Stimulated activated naive CD4-positive, alpha-beta T cell (primary cell): ENCODE results near the gene COMMD1.
A peak's percentile ranks its signal among the peaks of the same experiment; 100 is the strongest.
"Not testable (repeated sequence)": the region's sequence is repeated elsewhere in the genome, so short reads cannot be mapped to it uniquely, and the experiment has no call there.

Experiments used
- DNase-seq, 6 experiments: peaks; one replicate each; lab custom pipeline; 2025; lab: John Stamatoyannopoulos, UW

Gene COMMD1

GRCh38 chr2:61905372-61906185, at the start of gene COMMD1:
Gene COMMD1 (plus strand): TSS chr2:61905674. CDS start chr2:61905679, 5 bp downstream.
- DNase-seq: peak; percentile 64 to 75 (median 73)

DNA sequence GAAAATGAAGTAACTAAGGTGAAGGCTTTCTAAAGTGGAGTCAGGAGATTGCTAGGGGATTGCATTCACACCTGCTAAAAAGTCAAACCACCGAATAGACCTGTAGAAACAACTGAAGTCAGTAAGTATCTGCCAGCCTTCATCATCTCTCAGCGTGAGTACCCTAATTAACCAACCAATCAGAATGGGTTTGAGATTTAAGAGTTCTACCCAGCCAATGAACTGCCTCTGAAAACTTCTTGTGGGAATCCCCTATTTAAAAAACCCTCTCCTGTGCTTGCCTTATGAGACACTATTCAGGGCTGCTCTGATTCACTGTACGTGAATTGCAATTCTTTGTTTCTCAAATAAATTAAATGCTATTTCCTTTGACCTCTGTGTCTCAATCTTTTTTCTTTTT, 48.2 kb upstream of the COMMD1 start:
- DNase-seq: no peak

- DNase-seq: no peak
Observed at GRCh38 chr2:61862085-61862484, 43.4 kb upstream of the COMMD1 start.

GRCh38 chr2:61866482-61867089, 38.9 kb upstream of the COMMD1 start:
- DNase-seq: not testable (repeated sequence)

GRCh38 chr2:61876400-61876799, 29.1 kb upstream of the COMMD1 start:
- no peak for DNase-seq

DNA sequence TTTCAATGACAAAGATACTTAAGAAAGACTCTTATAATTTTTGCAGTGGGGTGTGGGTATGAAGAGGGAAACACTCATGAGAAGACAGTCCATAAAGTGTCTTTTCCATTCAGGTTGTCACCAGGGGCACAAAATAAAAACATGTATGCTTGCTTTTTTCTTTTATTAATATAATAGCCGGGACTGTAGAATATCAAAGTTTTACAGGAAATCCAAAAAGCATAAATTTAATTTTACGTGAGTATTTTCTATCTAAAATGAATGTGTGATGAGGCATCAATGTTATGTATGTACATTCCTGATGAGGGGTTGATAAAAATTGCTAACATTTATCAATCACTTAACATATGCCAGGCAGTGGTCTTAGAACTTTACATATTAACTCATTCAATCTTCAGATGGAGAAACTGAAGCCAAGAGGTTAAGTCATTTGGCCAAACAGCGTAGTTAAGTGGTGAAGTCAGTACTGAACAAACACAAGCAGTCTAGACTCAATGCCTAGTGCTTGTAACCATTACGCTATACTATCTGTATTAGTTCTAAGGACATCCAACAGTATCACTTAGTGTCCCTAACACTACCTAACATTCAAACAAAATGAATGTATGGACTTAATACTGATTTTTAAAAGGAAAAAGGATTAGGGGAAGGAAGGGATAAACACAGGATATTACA, 27.8 kb upstream of the COMMD1 start:
- DNase-seq: no peak

GRCh38 chr2:61878761-61879160, 26.7 kb upstream of the COMMD1 start:
- DNase-seq: no peak

DNA sequence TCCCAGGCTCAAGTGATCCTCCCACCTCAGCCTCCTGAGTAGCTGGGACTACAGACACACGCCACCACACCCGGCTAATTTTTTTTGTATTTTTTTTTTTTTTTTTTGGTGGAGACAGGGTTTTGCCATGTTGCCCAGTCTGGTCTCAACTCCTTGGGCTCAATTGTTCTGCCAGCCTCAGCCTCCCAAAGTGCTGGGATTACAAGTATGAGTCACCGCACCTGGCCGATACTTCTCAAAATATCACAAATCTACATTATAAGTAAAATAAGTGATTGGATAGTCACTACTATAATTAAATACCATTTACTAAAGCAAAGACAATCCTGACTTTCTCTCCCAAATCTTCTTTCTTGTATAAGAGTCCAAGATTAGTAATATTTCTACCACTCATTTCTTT, 26.1 kb upstream of the COMMD1 start:
- DNase-seq: not testable (repeated sequence)

DNA sequence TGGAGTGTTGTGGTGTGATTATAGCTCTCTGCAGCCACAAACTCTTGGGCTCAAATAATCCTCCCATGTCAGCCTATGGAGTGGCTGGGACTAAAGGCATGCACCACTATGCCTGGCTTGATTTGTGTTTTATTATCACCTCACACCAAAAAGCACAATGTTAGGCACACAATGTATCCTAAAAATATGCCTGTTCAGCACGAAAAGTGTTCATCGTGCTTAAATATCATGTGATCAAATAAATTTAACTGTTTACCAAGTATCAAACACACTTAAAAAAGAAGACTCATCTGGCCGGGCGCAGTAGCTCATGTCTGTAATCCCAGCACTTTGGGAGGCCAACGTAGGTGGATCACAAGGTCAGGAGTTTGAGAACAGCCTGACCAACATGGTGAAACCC, 22.6 kb upstream of the COMMD1 start:
- DNase-seq: no peak

GRCh38 chr2:61885896-61886603, 19.4 kb upstream of the COMMD1 start:
- no peak for DNase-seq

DNA sequence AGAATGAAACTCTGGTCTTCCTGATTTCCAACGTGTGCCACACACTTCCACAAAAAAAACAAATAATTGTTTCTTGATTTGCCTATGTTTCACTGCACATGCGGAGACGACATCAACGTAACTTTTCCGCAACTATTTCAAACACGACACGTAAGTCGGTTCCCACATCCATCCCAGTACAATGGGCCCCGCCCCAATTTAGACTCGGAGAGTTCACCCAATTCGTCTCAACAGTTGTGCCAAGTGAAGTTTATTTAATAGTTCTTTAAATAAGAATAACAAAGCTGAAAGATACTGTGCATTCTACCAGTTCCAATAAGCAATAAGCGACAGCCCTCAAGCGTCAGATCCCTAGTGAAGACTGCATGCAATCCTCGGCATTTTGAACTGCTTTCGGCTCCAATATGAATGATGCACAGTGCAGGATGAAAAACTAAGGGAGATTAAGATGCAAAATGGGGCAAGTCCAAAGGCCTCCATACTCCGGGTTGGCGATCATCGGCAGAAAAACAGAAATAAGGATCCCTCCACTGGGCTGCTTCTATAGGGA, 17.7 kb upstream of the COMMD1 start:
- peak in 2 of 6 experiments; percentile 23 to 28 for DNase-seq

- DNase-seq: peak; percentile 83 to 98 (median 92)
Observed at GRCh38 chr2:61888267-61889055, 17.0 kb upstream of the COMMD1 start, which contains the start of gene CCT4. Gene CCT4 (minus strand): TSS chr2:61888656. CDS start chr2:61888507, 149 bp downstream.

GRCh38 chr2:61898810-61899209, 6.7 kb upstream of the COMMD1 start:
- no peak for DNase-seq

DNA sequence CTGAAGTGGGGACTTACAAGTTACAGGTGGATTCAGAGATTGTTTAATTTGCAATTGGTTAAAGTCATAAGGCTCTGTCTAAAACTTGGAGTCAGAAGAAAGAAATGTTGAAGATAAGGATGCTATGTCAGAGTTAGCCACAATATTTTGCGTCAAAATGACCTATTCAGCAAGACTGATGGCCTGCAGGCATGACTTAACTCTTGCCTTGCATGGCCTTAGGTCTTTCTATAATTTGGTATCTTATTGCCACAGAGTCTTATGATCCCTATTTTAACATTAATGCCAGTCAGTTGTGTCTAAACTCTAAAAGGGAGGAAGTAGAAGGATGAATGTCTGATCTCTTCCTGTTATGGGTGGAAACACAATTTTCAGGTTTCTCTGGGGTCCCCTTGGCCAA, 5.2 kb upstream of the COMMD1 start:
- no peak for DNase-seq

DNA sequence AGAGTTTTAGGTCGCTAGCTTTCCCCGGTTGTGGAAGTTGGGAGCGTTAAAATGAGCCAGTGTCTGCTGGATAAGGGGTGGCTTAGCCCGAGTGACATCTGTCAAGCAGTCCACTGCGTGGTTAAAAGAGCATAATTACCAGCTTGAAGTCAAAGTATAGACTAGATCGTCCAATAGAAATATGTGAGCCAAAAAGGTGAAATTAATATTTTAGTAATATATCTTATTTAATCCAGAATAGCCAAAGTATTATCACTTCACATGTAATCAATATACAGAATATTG, 654 bp downstream of the COMMD1 start:
- DNase-seq: no peak

GRCh38 chr2:61909116-61909515, 3.6 kb downstream of the COMMD1 start:
- no peak for DNase-seq

DNA sequence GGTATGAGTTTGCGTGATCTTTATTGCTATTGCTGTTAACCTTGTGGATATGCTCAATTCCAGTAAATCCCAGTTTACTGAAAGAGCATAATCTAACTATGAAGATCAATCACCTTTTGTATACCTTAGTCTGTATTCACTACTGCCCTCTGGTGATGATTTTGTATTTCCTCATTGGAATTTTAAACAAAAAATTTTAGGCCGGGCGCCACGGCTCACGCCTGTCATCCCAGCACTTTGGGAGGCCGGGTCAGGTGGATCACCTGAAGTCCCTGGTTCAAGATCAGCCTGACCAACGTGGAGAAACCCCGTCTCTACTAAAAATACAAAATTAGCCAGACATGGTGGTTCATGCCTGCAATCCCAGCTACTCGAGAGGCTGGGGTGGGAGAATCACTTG, 5.1 kb downstream of the COMMD1 start:
- no peak for DNase-seq

- no peak for DNase-seq
Observed at GRCh38 chr2:61911510-61911909, 6.0 kb downstream of the COMMD1 start.

GRCh38 chr2:61914794-61915193, 9.3 kb downstream of the COMMD1 start:
- not testable (repeated sequence) for DNase-seq

DNA sequence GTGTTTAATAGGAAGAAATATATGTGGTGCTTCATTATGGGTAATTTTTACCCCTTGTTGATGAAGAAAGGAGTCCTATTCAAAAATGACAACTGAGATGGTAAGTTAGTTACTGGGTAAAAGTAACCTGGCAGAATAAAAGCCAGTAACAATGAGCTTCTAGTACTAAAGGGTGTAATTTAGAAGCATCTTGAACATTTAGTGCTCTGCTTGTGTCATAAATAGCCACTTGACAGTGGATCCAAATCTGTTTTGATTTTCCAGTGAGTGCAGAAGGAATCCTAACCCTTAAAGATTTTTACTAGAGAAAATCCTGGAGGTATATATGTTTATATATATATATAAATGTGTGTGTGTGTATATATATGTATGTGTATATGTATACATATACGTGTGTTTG, 15.1 kb downstream of the COMMD1 start:
- no peak for DNase-seq

GRCh38 chr2:61922714-61923113, 17.2 kb downstream of the COMMD1 start:
- no peak for DNase-seq
